KMS-11 (cell line): ENCODE data around the gene MEX3D.

Source experiments
- H2AFZ ChIP-seq: fragments of 200-600 bp; sonication (generic); 2 replicates; pipeline ENCODE4 v1.6.1; 2016; ENCODE audit warnings: antibody characterized with exemption, mixed run types, low read depth
- H3K27ac ChIP-seq: fragments of 200-600 bp; sonication (generic); 2 replicates; pipeline ENCODE4 v1.6.1; 2016; ENCODE audit warnings: mild to moderate bottlenecking, mixed run types
- H3K27me3 ChIP-seq: fragments of 200-600 bp; sonication (generic); 2 replicates; pipeline ENCODE4 v1.6.1; 2017; ENCODE audit warnings: mild to moderate bottlenecking, low read depth, mixed run types, moderate library complexity; ENCODE audit not compliant: insufficient read depth
- H3K36me3 ChIP-seq: fragments of 200-600 bp; sonication (generic); 2 replicates; pipeline ENCODE4 v1.6.1; 2017; ENCODE audit warnings: mild to moderate bottlenecking, mixed run types; ENCODE audit not compliant: insufficient read depth
- H3K4me1 ChIP-seq: fragments of 200-600 bp; sonication (generic); 2 replicates; pipeline ENCODE4 v1.6.1; 2016; ENCODE audit warnings: mild to moderate bottlenecking, low read depth, mixed run types; ENCODE audit not compliant: poor library complexity, severe bottlenecking
- H3K4me2 ChIP-seq: fragments of 200-600 bp; sonication (generic); 2 replicates; pipeline ENCODE4 v1.7.0; 2016; ENCODE audit warnings: mild to moderate bottlenecking, mixed run types
- H3K4me3 ChIP-seq: fragments of 200-600 bp; sonication (generic); IDR thresholded peaks from 2 replicates; pipeline ENCODE4 v1.6.1; 2017; ENCODE audit warnings: low read depth, low read length, mixed read lengths; ENCODE audit not compliant: insufficient read depth
- H3K79me2 ChIP-seq: fragments of 200-600 bp; sonication (generic); 2 replicates; pipeline ENCODE4 v1.6.1; 2016; ENCODE audit warnings: low read depth, mixed run types; ENCODE audit not compliant: insufficient read depth
- H3K9ac ChIP-seq: fragments of 200-600 bp; sonication (generic); 2 replicates; pipeline ENCODE4 v1.6.1; 2016; ENCODE audit warnings: mild to moderate bottlenecking, mixed run types
- H4K20me1 ChIP-seq: fragments of 200-600 bp; sonication (generic); 2 replicates; pipeline ENCODE4 v1.6.1; 2016; ENCODE audit warnings: mild to moderate bottlenecking, mixed run types; ENCODE audit not compliant: insufficient read depth
- CTCF ChIP-seq: fragments of 200-600 bp; sonication (generic); conservative IDR thresholded peaks from 2 replicates; pipeline ENCODE4 v1.6.1; 2017; ENCODE audit warnings: low read depth, mild to moderate bottlenecking, antibody characterized with exemption, low read length, moderate library complexity, mixed read lengths

MEX3D gene

GRCh38 chr19:1554968-1555367, 13.2 kb downstream of the MEX3D start:
- no peak overlapping the region for H3K9ac ChIP-seq
- H3K4me3 ChIP-seq = no peak overlapping the region
- no peaks in the 10 kb centered on the region for H4K20me1 ChIP-seq
- no peak overlapping the region for H3K4me2 ChIP-seq
- no peak overlapping the region for H3K27ac ChIP-seq
- TF ChIP-seq CTCF = no peak
- H3K36me3 ChIP-seq = no peaks in the 10 kb centered on the region
- no peak overlapping the region for H2AFZ ChIP-seq
- H3K79me2 ChIP-seq = no peaks in the 10 kb centered on the region
- no peaks in the 10 kb centered on the region for H3K4me1 ChIP-seq
- H3K27me3 ChIP-seq = peaks cover 3% of the 10 kb centered on the region; the same call in 1 of the 2 replicates

DNA sequence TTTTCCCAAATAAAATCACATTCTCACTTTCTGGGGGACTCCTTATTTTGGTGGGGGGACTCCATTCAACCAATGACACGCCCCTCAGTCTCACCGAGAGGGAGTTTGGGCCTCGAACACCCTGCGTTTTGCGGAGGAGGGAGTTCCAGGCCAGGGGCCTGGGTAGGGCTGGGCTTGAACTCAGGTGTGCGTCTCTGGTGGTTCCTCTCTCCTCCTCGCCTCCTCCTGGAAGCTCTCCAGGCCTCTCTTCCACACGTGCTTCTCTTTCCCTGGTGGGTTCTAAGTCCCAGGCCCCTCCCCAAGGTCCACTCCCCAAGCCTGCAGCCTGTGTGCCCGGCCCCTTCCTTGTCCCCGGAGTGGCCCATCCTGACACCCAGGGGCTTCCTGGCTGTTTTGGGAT, 14.7 kb downstream of the MEX3D start:
- TF ChIP-seq CTCF = no peak
- Histone ChIP-seq H3K79me2 (no peaks in the 10 kb centered on the region), H3K4me3 (no peak overlapping the region), H3K36me3 (no peaks in the 10 kb centered on the region), H2AFZ (no peak overlapping the region), H3K27ac (no peak overlapping the region), H3K4me1 (no peaks in the 10 kb centered on the region), H4K20me1 (no peaks in the 10 kb centered on the region), H3K27me3 (peaks cover 6% of the 10 kb centered on the region; the same call in 1 of the 2 replicates), H3K4me2 (no peak overlapping the region), H3K9ac (no peak overlapping the region)

GRCh38 chr19:1551068-1552040, 16.8 kb downstream of the MEX3D start:
- Histone ChIP-seq H3K4me2 (no peak overlapping the region), H3K36me3 (no peaks in the 10 kb centered on the region), H3K4me1 (no peaks in the 10 kb centered on the region), H3K27ac (no peak overlapping the region), H3K27me3 (peaks cover 20% of the 10 kb centered on the region; the same call in 1 of the 2 replicates), H3K9ac (no peak overlapping the region), H3K79me2 (no peaks in the 10 kb centered on the region), H4K20me1 (no peaks in the 10 kb centered on the region), H3K4me3 (no peak overlapping the region), H2AFZ (no peak overlapping the region)
- TF ChIP-seq CTCF = no peak

DNA sequence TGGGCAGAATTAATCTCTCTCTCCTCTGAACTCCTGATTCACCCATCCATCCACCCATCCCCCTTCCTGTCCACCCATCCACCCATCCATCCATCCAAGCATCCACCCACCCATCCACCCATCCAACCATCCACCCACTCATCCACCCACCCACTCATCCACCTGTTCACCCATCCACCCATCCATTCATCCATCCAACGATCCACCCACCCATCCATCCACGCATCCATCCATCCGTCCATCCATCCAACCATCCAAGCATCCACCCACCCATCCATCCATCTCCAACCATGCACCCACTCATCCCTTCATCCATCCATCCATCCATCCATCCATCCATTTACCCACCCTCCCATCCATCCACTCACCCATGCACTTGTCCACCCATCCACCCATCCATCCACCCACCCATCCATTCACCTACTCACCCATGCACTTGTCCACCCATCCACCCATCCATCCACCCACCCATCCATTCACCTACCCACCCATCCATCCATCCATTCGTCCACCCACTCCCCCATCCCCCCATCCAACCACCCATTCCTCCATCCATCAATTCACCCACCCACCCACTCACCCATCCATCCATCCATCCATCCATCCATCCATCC, 18.7 kb downstream of the MEX3D start:
- H3K79me2 ChIP-seq = no peaks in the 10 kb centered on the region
- no peak for TF ChIP-seq CTCF
- no peaks in the 10 kb centered on the region for H4K20me1 ChIP-seq
- H2AFZ ChIP-seq = no peak overlapping the region
- H3K4me3 ChIP-seq = no peak overlapping the region
- no peaks in the 10 kb centered on the region for H3K4me1 ChIP-seq
- H3K9ac ChIP-seq = no peak overlapping the region
- H3K27me3 ChIP-seq = peaks cover 35% of the 10 kb centered on the region
- no peak overlapping the region for H3K27ac ChIP-seq
- H3K36me3 ChIP-seq = no peaks in the 10 kb centered on the region
- no peak overlapping the region for H3K4me2 ChIP-seq
